HCT116 (cell line): ENCODE measurements around the gene SLFN5. TPM values are rescaled to one million over a fixed set of nuclear protein-coding genes. Genes with fewer than 3 reads are reported as not detected.

Experiments
- ATAC-seq: fragments of 200-7000 bp; cut with Tn5 transposase; 2 replicates; pipeline ENCODE4 v1.9.1; 2020; ENCODE audit warnings: mild to moderate bottlenecking, moderate library complexity
- BruUV-seq: library from RNA; stranded (reverse); fragments of 400-500 nt; replicated peaks from 2 replicates; lab custom pipeline; 2021; lab: Mats Ljungman, UMichigan
- CTCF ChIA-PET: fragments of 300-600 bp; sonication (Branson Sonifier 250); formaldehyde crosslinking; loops from one replicate; lab custom pipeline; 2021; ENCODE audit warnings: antibody characterized with exemption; lab: Charles Lee
- POLR2A ChIA-PET: fragments of 300-600, 350-600 bp; sonication (Branson Sonifier 250); formaldehyde crosslinking; loops from one replicate; lab custom pipeline; 2021; ENCODE audit warnings: antibody characterized with exemption; lab: Charles Lee
- RAD21 ChIA-PET, 2 experiments: fragments of 300-600 bp; sonication (Branson Sonifier 250); formaldehyde crosslinking; loops; one replicate each; lab custom pipeline; 2023; ENCODE audit warnings: low total read pairs in 2 of 2; ENCODE audit not compliant: uncharacterized antibody in 2 of 2, unreplicated experiment in 2 of 2, low non-redundant PET in 1 of 2; lab: Charles Lee
- DNase-seq: peaks from one replicate; pipeline ENCODE4 v3.0.0-alpha.2; 2010; ENCODE audit warnings: low read depth, low spot score
- H2AFZ ChIP-seq: fragments of 200-600 bp; shearing (Covaris generic), sonication (generic); 2 replicates; pipeline ENCODE4 v1.6.1; 2017; ENCODE audit warnings: low read depth, mixed run types, mixed read lengths, antibody characterized with exemption, low read length; ENCODE audit not compliant: poor library complexity, severe bottlenecking
- H3K27ac ChIP-seq: 2 replicates; pipeline ENCODE4 v1.5.1; 2012; ENCODE audit warnings: low read depth, low read length
- H3K27me3 ChIP-seq: fragments of 200-600 bp; sonication (generic); 2 replicates; pipeline ENCODE4 v1.6.1; 2016; ENCODE audit warnings: mixed run types, low read length, mixed read lengths; ENCODE audit not compliant: insufficient read depth
- H3K36me3 ChIP-seq, 2 experiments: fragments of 200-500 bp in 1 of 2; fragments of 200-600 bp in 1 of 2; sonication (Bioruptor generic) in 1 of 2; sonication (generic) in 1 of 2; 2 replicates each; pipeline versions ENCODE4 v1.5.1 to v1.6.1; 2014 to 2016; ENCODE audit warnings: low read length in 2 of 2, inconsistent platforms in 1 of 2, mixed read lengths in 1 of 2, mixed run types in 1 of 2; ENCODE audit not compliant: insufficient read depth in 2 of 2, control insufficient read depth in 1 of 2
- H3K4me1 ChIP-seq, 2 experiments: fragments of 200-600 bp in 1 of 2; sonication (generic) in 1 of 2; 2 replicates each; pipeline versions ENCODE4 v1.5.1 to v1.6.1; 2012 to 2017; ENCODE audit warnings: low read length in 2 of 2, inconsistent platforms in 1 of 2, mild to moderate bottlenecking in 1 of 2, mixed read lengths in 1 of 2, mixed run types in 1 of 2, moderate library complexity in 1 of 2; ENCODE audit not compliant: insufficient read depth in 2 of 2, control insufficient read depth in 1 of 2
- H3K4me2 ChIP-seq: fragments of 200-600 bp; sonication (generic); 2 replicates; pipeline ENCODE4 v1.6.1; 2017; ENCODE audit warnings: mixed run types, low read length, mixed read lengths
- H3K4me3 ChIP-seq, 2 experiments: fragments of 200-600 bp in 1 of 2; sonication (generic) in 1 of 2; replicated peaks in 1 of 2; 2 replicates each; pipeline ENCODE4 v1.5.1; 2011 to 2016; ENCODE audit warnings: low read length in 2 of 2, control low read depth in 1 of 2, low read depth in 1 of 2, mild to moderate bottlenecking in 1 of 2, mixed read lengths in 1 of 2, mixed run types in 1 of 2
- H3K79me2 ChIP-seq: fragments of 200-600 bp; sonication (generic); 2 replicates; pipeline ENCODE4 v1.6.1; 2017; ENCODE audit warnings: mild to moderate bottlenecking, mixed run types, low read length, moderate library complexity, mixed read lengths; ENCODE audit not compliant: insufficient read depth
- H3K9ac ChIP-seq: fragments of 200-600 bp; sonication (generic); 2 replicates; pipeline ENCODE4 v1.6.1; 2016; ENCODE audit warnings: low read length, mixed read lengths
- H3K9me2 ChIP-seq: fragments of 200-600 bp; sonication (generic), shearing (Covaris generic); 2 replicates; pipeline ENCODE4 v1.6.1; 2017; ENCODE audit warnings: mixed run types, mild to moderate bottlenecking, moderate library complexity; ENCODE audit not compliant: insufficient read depth
- H3K9me3 ChIP-seq, 2 experiments: fragments of 200-500 bp in 1 of 2; fragments of 200-600 bp in 1 of 2; sonication (Bioruptor generic) in 1 of 2; sonication (generic) in 1 of 2; 2 replicates each; pipeline ENCODE4 v1.6.1; 2014 to 2017; ENCODE audit warnings: low read length in 2 of 2, mixed read lengths in 2 of 2, inconsistent platforms in 1 of 2, low read depth in 1 of 2, mild to moderate bottlenecking in 1 of 2, mixed run types in 1 of 2, moderate library complexity in 1 of 2; ENCODE audit not compliant: control insufficient read depth in 1 of 2, insufficient read depth in 1 of 2
- H4K20me1 ChIP-seq: fragments of 200-600 bp; sonication (generic), shearing (Covaris generic); 2 replicates; pipeline ENCODE4 v1.6.1; 2017; ENCODE audit warnings: mixed run types, mild to moderate bottlenecking, moderate library complexity; ENCODE audit not compliant: insufficient read depth
- CBX3 ChIP-seq: IDR thresholded peaks from 2 replicates; pipeline ENCODE4 v1.6.1; 2012; ENCODE audit warnings: low read depth
- CEBPB ChIP-seq: IDR thresholded peaks from 2 replicates; pipeline ENCODE4 v1.6.1; 2012; ENCODE audit warnings: low read depth
- ELF1 ChIP-seq: IDR thresholded peaks from 2 replicates; pipeline ENCODE4 v1.6.1; 2012; ENCODE audit warnings: low read depth, borderline replicate concordance
- EZH2 ChIP-seq: fragments of 200-600 bp; sonication (generic); IDR thresholded peaks from 2 replicates; pipeline ENCODE4 v1.6.1; 2017; ENCODE audit warnings: antibody characterized with exemption, mixed run types
- EZH2phosphoT487 ChIP-seq: fragments of 200-600 bp; IDR thresholded peaks from 2 replicates; pipeline ENCODE4 v1.6.1; 2018; ENCODE audit warnings: antibody characterized with exemption, borderline replicate concordance
- POLR2A ChIP-seq: IDR thresholded peaks from 2 replicates; pipeline ENCODE4 v1.7.0; 2011; ENCODE audit warnings: borderline replicate concordance; ENCODE audit not compliant: insufficient read depth, insufficient read length; ENCODE audit errors: extremely low read depth
- POLR2AphosphoS5 ChIP-seq: IDR thresholded peaks from 2 replicates; pipeline ENCODE4 v1.6.1; 2011; ENCODE audit warnings: mild to moderate bottlenecking, low read depth, low read length, moderate library complexity
- SIN3A ChIP-seq: IDR thresholded peaks from 2 replicates; pipeline ENCODE4 v1.6.1; 2012; ENCODE audit warnings: low read depth
- SP1 ChIP-seq: IDR thresholded peaks from 2 replicates; pipeline ENCODE4 v1.6.1; 2012; ENCODE audit warnings: low read depth
- SRF ChIP-seq: IDR thresholded peaks from 2 replicates; pipeline ENCODE4 v1.6.1; 2012; ENCODE audit warnings: low read depth
- TCF7L2 ChIP-seq: IDR thresholded peaks from 2 replicates; pipeline ENCODE4 v1.7.0; 2011; ENCODE audit warnings: borderline replicate concordance, inconsistent platforms; ENCODE audit not compliant: insufficient read depth, insufficient read length; ENCODE audit errors: extremely low read depth
- YY1 ChIP-seq: IDR thresholded peaks from 2 replicates; pipeline ENCODE4 v1.6.1; 2011; ENCODE audit warnings: low read length, low read depth, moderate library complexity, mild to moderate bottlenecking; ENCODE audit not compliant: insufficient replicate concordance; ENCODE audit errors: extremely low read depth
- intact Hi-C: fragments of 100-400 bp; cut with micrococcal nuclease; formaldehyde crosslinking; loops from 2 replicates; pipeline ENCODE4 v1.10.0; 2022
- total RNA-seq: library from RNA; stranded (reverse); gene quantifications from one replicate; pipeline ENCODE4 v1.2.1, GENCODE V29; 2021; ENCODE audit not compliant: unreplicated experiment
- TF ChIP-seq, protein P1 (sequence below): IDR thresholded peaks from 2 replicates; pipeline ENCODE4 v1.6.1; 2011; ENCODE audit warnings: mild to moderate bottlenecking, low read length, moderate library complexity; ENCODE audit not compliant: insufficient replicate concordance; ENCODE audit errors: extremely low read depth
- TF ChIP-seq, protein P2 (sequence below): IDR thresholded peaks from 2 replicates; pipeline ENCODE4 v1.6.1; 2012; ENCODE audit warnings: low read depth
- TF ChIP-seq, protein P3 (sequence below): IDR thresholded peaks from 2 replicates; pipeline ENCODE4 v1.6.1; 2012

The SLFN5 gene
- total RNA-seq, 1 experiment from 2014 or later = 23.7 TPM

DNA sequence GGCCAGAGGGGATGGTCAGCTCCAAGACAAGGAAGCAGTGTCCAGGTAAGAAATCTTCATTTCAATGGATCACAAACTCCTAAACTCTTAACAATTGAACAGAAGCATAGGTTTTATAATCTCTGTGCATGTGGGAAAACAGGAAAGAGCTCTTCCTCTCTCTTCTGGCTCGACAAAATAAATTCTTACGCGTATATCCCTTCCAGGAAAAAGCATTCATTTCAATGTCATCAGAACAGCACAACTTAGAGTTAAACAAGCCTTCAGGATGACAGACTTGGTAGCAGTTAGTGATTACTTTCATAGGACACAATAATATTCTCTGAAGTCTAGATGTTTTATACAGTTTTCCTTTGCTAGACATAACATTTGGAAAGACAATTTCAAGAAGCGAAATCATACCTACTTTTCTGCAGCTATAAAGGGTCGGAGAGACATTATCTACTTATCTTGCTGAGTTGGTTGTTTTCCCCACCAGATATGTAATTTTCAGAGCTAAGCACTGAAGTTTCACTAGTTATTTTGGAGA lies 29.4 kb upstream of the SLFN5 start:
- H3K36me3 ChIP-seq = no peaks in the 10 kb centered on the region
- no peaks in the 10 kb centered on the region for H3K79me2 ChIP-seq
- H3K4me3 ChIP-seq = no peak overlapping the region
- ChIA-PET POLR2A (no interaction called here), RAD21 (no interaction called here), CTCF (no interaction called here)
- ATAC-seq (no peak), DNase-seq (no peak)
- BruUV-seq = no TSS peak
- H3K9me3 ChIP-seq = no peaks in the 10 kb centered on the region
- no peak overlapping the region for H3K27ac ChIP-seq
- intact Hi-C loops = no loop called here
- no peak overlapping the region for H3K4me2 ChIP-seq
- no peaks in the 10 kb centered on the region for H3K9me2 ChIP-seq
- H3K4me1 ChIP-seq = no peaks in the 10 kb centered on the region
- TF ChIP-seq SIN3A = no peak
- TF ChIP-seq SP1 = no peak
- TF ChIP-seq YY1 = no peak
- no peak for TF ChIP-seq CBX3
- TF ChIP-seq, protein P1, sequence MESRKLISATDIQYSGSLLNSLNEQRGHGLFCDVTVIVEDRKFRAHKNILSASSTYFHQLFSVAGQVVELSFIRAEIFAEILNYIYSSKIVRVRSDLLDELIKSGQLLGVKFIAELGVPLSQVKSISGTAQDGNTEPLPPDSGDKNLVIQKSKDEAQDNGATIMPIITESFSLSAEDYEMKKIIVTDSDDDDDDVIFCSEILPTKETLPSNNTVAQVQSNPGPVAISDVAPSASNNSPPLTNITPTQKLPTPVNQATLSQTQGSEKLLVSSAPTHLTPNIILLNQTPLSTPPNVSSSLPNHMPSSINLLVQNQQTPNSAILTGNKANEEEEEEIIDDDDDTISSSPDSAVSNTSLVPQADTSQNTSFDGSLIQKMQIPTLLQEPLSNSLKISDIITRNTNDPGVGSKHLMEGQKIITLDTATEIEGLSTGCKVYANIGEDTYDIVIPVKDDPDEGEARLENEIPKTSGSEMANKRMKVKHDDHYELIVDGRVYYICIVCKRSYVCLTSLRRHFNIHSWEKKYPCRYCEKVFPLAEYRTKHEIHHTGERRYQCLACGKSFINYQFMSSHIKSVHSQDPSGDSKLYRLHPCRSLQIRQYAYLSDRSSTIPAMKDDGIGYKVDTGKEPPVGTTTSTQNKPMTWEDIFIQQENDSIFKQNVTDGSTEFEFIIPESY = no peak
- no peak for TF ChIP-seq POLR2AphosphoS5
- TF ChIP-seq, protein P2, sequence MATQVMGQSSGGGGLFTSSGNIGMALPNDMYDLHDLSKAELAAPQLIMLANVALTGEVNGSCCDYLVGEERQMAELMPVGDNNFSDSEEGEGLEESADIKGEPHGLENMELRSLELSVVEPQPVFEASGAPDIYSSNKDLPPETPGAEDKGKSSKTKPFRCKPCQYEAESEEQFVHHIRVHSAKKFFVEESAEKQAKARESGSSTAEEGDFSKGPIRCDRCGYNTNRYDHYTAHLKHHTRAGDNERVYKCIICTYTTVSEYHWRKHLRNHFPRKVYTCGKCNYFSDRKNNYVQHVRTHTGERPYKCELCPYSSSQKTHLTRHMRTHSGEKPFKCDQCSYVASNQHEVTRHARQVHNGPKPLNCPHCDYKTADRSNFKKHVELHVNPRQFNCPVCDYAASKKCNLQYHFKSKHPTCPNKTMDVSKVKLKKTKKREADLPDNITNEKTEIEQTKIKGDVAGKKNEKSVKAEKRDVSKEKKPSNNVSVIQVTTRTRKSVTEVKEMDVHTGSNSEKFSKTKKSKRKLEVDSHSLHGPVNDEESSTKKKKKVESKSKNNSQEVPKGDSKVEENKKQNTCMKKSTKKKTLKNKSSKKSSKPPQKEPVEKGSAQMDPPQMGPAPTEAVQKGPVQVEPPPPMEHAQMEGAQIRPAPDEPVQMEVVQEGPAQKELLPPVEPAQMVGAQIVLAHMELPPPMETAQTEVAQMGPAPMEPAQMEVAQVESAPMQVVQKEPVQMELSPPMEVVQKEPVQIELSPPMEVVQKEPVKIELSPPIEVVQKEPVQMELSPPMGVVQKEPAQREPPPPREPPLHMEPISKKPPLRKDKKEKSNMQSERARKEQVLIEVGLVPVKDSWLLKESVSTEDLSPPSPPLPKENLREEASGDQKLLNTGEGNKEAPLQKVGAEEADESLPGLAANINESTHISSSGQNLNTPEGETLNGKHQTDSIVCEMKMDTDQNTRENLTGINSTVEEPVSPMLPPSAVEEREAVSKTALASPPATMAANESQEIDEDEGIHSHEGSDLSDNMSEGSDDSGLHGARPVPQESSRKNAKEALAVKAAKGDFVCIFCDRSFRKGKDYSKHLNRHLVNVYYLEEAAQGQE = no peak
- no peak for TF ChIP-seq EZH2
- no peak for TF ChIP-seq SRF
- no peak for TF ChIP-seq ELF1
- no peak for TF ChIP-seq EZH2phosphoT487
- no peak for TF ChIP-seq TCF7L2
- no peak for TF ChIP-seq CEBPB
- no peak for TF ChIP-seq POLR2A
- TF ChIP-seq, protein P3, sequence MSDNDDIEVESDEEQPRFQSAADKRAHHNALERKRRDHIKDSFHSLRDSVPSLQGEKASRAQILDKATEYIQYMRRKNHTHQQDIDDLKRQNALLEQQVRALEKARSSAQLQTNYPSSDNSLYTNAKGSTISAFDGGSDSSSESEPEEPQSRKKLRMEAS = no peak
- no peaks in the 10 kb centered on the region for H4K20me1 ChIP-seq
- H2AFZ ChIP-seq = no peak overlapping the region
- peaks cover 52% of the 10 kb centered on the region for H3K27me3 ChIP-seq
- H3K9ac ChIP-seq = no peak overlapping the region
